Prostate gland (tissue), 2 donors: ENCODE data around the gene MAFF.

Experiments
- CTCF ChIP-seq, 4 experiments: fragments of 200-600 bp in 2 of 4; fragments of 450-650 bp in 2 of 4; sonication (generic) in 2 of 4; IDR thresholded peaks; 1 replicate in 3 of 4; 2 replicates in 1 of 4; pipeline ENCODE4 v1.5.1; 2016 to 2019; ENCODE audit warnings: antibody characterized with exemption in 4 of 4, mild to moderate bottlenecking in 2 of 4, moderate library complexity in 2 of 4
- POLR2A ChIP-seq: fragments of 450-650 bp; IDR thresholded peaks from one replicate; pipeline ENCODE4 v1.6.1; 2016; ENCODE audit warnings: antibody characterized with exemption, mild to moderate bottlenecking
- POLR2AphosphoS5 ChIP-seq: sonication (generic); formaldehyde crosslinking; IDR thresholded peaks from one replicate; pipeline ENCODE4 v1.6.1; 2017; ENCODE audit warnings: antibody characterized with exemption

GRCh38 chr22:38228326-38228872 is 26.6 kb downstream of the MAFF start:
- TF ChIP-seq POLR2A (no peak), CTCF (IDR thresholded peaks at IDR 0.05) (no peak), POLR2AphosphoS5 (no peak)
